Activated T-cell treated with anti-CD3 and anti-CD28 coated beads, Interleukin-2, amount 50 U/mL, for 24 hours (primary cell): ENCODE results near the gene KIF21B.
"Not testable (repeated sequence)": the region's sequence is repeated elsewhere in the genome, so short reads cannot be mapped to it uniquely, and the experiment has no call there.

ENCODE experiments used
- DNase-seq: peaks from one replicate; pipeline ENCODE4 v3.0.0-alpha.2; 2020
- H3K27ac Mint-ChIP-seq: 2 replicates; pipeline ENCODE4 v1.8.0; 2020; ENCODE audit warnings: mild to moderate bottlenecking, mixed read lengths
- H3K27me3 Mint-ChIP-seq: 2 replicates; pipeline ENCODE4 v1.8.0; 2020; ENCODE audit warnings: mixed read lengths
- H3K36me3 Mint-ChIP-seq: 2 replicates; pipeline ENCODE4 v1.8.0; 2020; ENCODE audit warnings: low read depth, mixed read lengths
- H3K4me1 Mint-ChIP-seq: 2 replicates; pipeline ENCODE4 v1.8.0; 2020; ENCODE audit warnings: low read depth, mixed read lengths
- H3K4me3 Mint-ChIP-seq: 2 replicates; pipeline ENCODE4 v1.8.0; 2020; ENCODE audit warnings: mild to moderate bottlenecking, moderate library complexity, mixed read lengths
- H3K9me3 Mint-ChIP-seq: 2 replicates; pipeline ENCODE4 v1.8.0; 2020; ENCODE audit warnings: mixed read lengths

Gene KIF21B

GRCh38 chr1:200949626-200950025 is 73.9 kb downstream of the KIF21B start:
- H3K27me3 Mint-ChIP-seq, result peaks cover 3% of the 10 kb centered on the region
- no peaks in the 10 kb centered on the region for H3K36me3 Mint-ChIP-seq
- no peak for DNase-seq
- peaks cover 7% of the 10 kb centered on the region for H3K9me3 Mint-ChIP-seq
- no peaks in the 10 kb centered on the region for H3K4me1 Mint-ChIP-seq
- H3K4me3 Mint-ChIP-seq, result no peak overlapping the region
- H3K27ac Mint-ChIP-seq, result no peak overlapping the region

DNA sequence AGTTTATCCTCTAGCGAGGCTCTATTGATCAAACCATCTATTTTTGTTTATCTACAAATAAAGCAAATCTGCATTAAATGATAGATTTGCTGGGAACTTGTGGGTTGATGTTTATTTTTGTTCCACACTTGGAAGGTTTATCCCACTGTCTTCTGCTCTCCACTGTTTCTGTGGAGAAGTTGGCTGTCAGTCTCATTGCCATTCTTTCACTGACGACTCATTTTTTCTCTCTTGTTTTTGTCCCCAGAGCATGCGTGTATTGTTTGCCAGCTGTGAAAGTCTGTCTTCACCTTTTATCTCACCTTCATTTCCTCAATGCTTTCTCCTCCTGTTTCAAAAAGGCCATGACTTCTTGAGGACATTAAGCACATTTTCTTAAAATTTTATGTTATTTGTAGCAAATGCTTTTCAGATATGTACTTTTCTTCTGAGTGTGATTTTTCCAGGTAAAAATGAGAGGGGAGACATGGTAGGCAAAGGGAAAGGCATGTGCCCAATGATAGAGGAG is 76.4 kb downstream of the KIF21B start:
- peaks cover 3% of the 10 kb centered on the region for H3K27me3 Mint-ChIP-seq
- no peaks in the 10 kb centered on the region for H3K36me3 Mint-ChIP-seq
- H3K9me3 Mint-ChIP-seq, result peaks cover 7% of the 10 kb centered on the region
- no peak overlapping the region for H3K4me3 Mint-ChIP-seq
- H3K4me1 Mint-ChIP-seq, result no peaks in the 10 kb centered on the region
- no peak for DNase-seq
- no peak overlapping the region for H3K27ac Mint-ChIP-seq

DNA sequence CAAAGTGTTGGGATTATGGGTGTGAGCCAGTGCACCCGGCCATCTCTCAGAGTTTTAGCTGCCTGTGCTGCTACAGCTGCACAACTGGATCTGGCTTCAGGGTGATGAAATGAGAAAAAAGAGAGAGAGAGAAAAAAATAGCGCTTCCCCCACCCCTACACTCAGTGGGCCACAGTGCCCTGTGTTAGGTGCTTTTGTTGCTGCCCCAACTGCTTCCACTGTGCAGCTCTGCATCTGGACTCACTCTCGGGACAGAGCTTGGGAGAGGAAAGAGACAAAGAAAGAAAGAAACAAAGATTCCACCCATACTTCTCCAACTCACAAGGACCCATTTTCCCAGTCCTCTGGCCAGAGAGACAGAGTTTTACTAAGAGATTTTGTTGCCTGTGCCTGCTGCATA is 78.4 kb downstream of the KIF21B start:
- peaks cover 14% of the 10 kb centered on the region for H3K9me3 Mint-ChIP-seq
- H3K4me1 Mint-ChIP-seq, result no peaks in the 10 kb centered on the region
- H3K27ac Mint-ChIP-seq, result no peak overlapping the region
- H3K36me3 Mint-ChIP-seq, result peaks cover 1% of the 10 kb centered on the region
- DNase-seq, result no peak
- H3K27me3 Mint-ChIP-seq, result peaks cover 3% of the 10 kb centered on the region
- no peak overlapping the region for H3K4me3 Mint-ChIP-seq

- H3K27me3 Mint-ChIP-seq, result no peaks in the 10 kb centered on the region
- DNase-seq, result no peak
Observed at GRCh38 chr1:200938955-200939354, 84.6 kb downstream of the KIF21B start.

DNA sequence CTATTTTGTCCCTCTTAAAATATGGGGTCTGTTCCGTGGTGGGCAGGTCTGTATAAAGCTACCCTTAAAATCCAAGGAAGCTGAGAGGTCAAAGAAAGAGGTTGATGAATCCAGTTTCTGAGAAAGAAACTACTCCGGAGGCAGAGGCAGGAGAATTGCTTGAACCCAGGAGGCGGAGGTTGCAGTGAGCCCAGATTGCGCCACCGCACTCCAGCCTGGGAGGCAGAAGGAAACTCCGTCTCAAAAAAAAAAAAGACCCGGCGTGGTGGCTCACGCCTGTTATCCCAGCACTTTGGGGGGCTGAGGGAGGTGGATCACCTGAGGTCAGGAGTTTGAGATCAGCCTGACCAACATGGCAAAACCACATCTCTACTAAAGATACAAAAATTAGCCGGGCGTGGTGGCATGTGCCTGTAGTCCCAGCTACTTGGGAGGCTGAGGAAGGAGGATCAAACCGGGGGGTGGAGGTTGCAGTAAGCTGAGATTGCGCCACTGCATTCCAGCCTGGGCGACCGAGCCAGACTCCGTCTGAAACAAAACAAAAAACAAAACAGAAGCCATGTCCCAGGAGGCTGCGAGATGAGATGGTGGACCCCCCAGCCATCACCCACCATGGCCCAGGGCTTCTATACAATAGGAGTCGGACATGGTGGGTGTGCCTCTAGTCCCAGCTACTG is 88.1 kb downstream of the KIF21B start:
- not testable (repeated sequence) for H3K4me3 Mint-ChIP-seq, H3K27me3 Mint-ChIP-seq, H3K4me1 Mint-ChIP-seq, H3K27ac Mint-ChIP-seq, H3K36me3 Mint-ChIP-seq
- peaks cover 12% of the 10 kb centered on the region for H3K9me3 Mint-ChIP-seq
- DNase-seq, result peak; percentile 5

More at GRCh38 chr1:200938955-200939354, 84.6 kb downstream of the KIF21B start:
- H3K4me1 Mint-ChIP-seq, result peaks cover 3% of the 10 kb centered on the region
- H3K4me3 Mint-ChIP-seq, result no peak overlapping the region
- peaks cover 10% of the 10 kb centered on the region for H3K9me3 Mint-ChIP-seq
- peaks cover 1% of the 10 kb centered on the region for H3K36me3 Mint-ChIP-seq
- no peak overlapping the region for H3K27ac Mint-ChIP-seq

DNA sequence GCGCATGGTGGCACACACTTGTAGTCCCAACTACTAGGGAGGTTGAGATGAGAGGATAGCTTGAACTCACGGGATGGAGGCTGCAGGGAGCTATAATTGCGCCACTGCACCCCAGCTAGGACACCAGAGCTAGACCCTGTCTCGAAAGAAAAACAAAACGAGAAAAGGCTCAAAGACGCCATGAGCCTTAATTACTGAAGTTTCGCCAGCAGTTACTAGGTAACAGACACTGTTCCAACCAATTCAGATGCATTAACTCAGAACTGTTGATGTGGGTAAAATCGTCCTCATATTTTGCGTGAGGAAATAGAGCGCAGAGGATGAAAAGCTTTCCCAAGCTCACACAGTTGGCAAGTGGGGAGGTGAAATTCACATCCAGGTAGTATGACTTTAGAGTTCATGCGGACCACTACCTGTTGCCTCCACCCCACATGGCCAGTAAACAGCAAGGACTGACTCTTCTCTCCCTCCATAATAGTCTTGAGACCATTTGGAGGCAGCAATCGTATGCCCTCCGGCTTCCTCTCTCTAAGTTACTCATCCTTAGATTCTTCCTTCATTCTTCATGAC is 88.8 kb downstream of the KIF21B start:
- peaks cover 3% of the 10 kb centered on the region for H3K4me1 Mint-ChIP-seq
- no peak overlapping the region for H3K4me3 Mint-ChIP-seq
- H3K9me3 Mint-ChIP-seq, result peaks cover 6% of the 10 kb centered on the region
- no peak for DNase-seq
- no peak overlapping the region for H3K27ac Mint-ChIP-seq
- no peaks in the 10 kb centered on the region for H3K36me3 Mint-ChIP-seq
- peaks cover 7% of the 10 kb centered on the region for H3K27me3 Mint-ChIP-seq

DNA sequence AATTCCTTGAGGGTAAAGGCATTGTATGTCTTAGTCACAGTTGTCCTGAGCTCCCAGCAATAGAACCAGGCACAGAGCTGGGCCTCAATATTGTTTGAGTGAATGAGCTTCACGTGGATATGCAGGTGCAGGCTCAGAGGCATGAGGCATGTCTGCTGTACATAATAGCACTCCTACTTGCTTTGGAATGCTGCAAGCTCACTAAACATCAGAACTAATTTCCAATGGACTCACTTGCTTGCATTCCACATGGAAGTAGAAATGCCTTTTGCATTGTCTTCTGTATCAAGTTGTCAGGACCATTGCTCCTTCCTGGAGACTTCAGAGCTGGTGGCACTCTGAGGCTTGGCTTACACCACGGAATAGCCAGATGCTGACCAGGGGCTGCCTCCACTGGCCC is 91.7 kb downstream of the KIF21B start:
- Mint-ChIP-seq H3K27ac (no peak overlapping the region), H3K4me3 (no peak overlapping the region), H3K27me3 (peaks cover 28% of the 10 kb centered on the region), H3K9me3 (peaks cover 6% of the 10 kb centered on the region), H3K4me1 (no peaks in the 10 kb centered on the region), H3K36me3 (no peaks in the 10 kb centered on the region)
- DNase-seq, result no peak

DNA sequence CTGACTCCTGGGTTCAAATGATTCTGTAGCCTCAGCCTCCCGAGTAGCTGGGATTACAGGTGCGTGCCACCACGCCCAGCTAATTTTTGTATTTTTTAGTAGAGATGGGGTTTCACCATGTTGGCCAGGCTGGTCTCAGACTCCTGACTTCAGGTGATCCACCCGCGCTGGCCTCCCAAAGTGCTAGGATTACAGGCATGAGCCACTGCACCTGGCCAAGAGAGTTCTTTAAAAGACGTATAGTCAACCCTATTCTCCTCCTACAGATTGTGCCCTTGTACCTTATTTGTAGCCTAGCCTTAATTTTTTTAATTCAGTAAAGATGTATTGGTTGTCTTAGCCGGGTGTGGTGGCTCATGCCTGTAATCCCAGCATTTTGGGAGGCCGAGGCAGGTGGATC is 93.2 kb downstream of the KIF21B start:
- peaks cover 28% of the 10 kb centered on the region for H3K27me3 Mint-ChIP-seq
- not testable (repeated sequence) for DNase-seq, H3K4me3 Mint-ChIP-seq, H3K9me3 Mint-ChIP-seq, H3K4me1 Mint-ChIP-seq, H3K27ac Mint-ChIP-seq, H3K36me3 Mint-ChIP-seq

DNA sequence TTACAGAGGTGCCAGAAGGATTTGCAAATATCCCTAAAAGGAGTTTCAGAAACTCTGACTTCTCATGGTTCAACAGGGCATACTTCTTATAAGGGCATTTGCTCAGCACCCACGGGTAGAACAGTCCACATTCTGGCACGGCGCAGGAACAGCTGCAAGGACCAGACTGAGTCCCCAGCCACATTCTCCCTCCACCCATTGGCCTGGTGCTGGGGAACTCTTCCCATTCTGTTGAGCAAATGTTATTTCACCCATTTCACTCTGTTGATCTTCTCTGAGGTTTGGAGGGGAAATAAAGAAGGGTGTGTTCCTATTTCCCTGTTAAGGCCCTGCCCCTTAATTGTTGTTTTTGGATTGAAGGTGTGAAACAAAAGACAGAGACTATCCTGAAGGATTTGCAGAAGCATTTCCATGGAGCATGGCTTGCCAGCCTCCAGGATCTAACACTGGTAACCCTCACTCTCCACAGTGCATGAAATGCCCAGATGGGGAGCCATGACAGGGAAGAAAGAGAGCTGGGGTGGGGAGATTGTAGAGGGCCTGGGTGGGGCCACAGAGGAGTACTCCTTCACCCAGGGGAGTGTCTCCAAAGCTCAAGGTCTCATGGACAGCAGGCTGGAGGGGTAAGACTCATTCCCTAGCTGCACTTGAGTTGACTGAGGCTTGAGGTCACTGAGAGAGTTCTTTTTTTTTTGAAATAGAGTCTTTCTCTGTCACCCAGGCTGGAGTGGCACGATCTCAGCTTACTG is 93.8 kb downstream of the KIF21B start:
- Mint-ChIP-seq H3K27me3 (peaks cover 28% of the 10 kb centered on the region), H3K36me3 (no peaks in the 10 kb centered on the region), H3K4me1 (peaks cover 9% of the 10 kb centered on the region), H3K4me3 (no peak overlapping the region), H3K27ac (no peak overlapping the region), H3K9me3 (peaks cover 6% of the 10 kb centered on the region)
- DNase-seq, result no peak

DNA sequence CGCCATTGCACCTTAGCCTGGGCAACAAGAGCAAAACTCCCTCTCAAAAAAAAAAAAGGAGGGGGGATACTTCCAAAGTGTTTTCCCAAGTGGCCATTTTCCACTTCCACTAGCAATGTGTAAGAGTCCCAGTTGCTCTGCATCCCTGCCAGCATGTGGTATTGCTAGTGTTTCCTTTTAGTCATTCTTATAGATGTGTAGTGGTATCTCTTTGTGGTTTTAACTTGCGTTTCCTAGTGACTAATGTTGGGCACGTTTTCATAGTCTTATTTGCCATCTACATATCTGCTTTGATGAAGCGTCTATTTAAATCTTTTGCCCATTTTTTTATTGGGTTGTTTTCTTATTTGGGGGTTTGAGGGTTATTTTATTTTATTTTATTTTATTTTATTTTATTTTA is 97.7 kb downstream of the KIF21B start:
- DNase-seq, result peak; percentile 30
- Mint-ChIP-seq H3K4me1 (peaks cover 9% of the 10 kb centered on the region), H3K27me3 (peaks cover 44% of the 10 kb centered on the region), H3K9me3 (peaks cover under 1% of the 10 kb centered on the region), H3K27ac (no peak overlapping the region), H3K36me3 (no peaks in the 10 kb centered on the region), H3K4me3 (no peak overlapping the region)

DNA sequence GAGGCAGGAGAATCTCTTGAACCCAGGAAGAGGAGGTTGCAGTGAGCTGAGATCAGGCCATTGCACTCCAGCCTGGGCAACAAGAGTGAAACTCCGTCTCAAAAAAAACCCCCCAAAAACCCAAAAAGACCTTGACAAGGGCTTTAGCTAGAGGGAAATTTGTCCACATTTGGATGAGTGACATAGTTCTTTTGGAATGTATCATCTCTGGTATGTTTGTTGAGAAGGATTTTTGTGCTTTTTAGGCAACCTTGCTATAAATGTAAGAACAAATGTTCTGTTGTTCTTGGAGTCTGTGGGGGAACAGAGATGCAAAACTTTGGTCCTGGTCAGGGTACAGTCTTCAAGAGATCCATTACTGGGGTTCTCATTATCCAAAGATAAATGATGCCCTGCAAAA is 99.9 kb downstream of the KIF21B start:
- Mint-ChIP-seq H3K4me1 (peaks cover 9% of the 10 kb centered on the region), H3K4me3 (no peak overlapping the region), H3K27ac (no peak overlapping the region), H3K9me3 (no peaks in the 10 kb centered on the region), H3K27me3 (peaks cover 42% of the 10 kb centered on the region), H3K36me3 (no peaks in the 10 kb centered on the region)
- DNase-seq, result no peak

GRCh38 chr1:200922406-200922805 is 101.1 kb downstream of the KIF21B start:
- peaks cover 34% of the 10 kb centered on the region for H3K27me3 Mint-ChIP-seq
- H3K4me3 Mint-ChIP-seq, result no peak overlapping the region
- no peaks in the 10 kb centered on the region for H3K36me3 Mint-ChIP-seq
- H3K27ac Mint-ChIP-seq, result no peak overlapping the region
- peak; percentile 25 for DNase-seq
- H3K9me3 Mint-ChIP-seq, result no peaks in the 10 kb centered on the region
- H3K4me1 Mint-ChIP-seq, result peaks cover 9% of the 10 kb centered on the region

- no peaks in the 10 kb centered on the region for H3K36me3 Mint-ChIP-seq
- no peak overlapping the region for H3K27ac Mint-ChIP-seq
- peaks cover 31% of the 10 kb centered on the region for H3K27me3 Mint-ChIP-seq
- no peaks in the 10 kb centered on the region for H3K9me3 Mint-ChIP-seq
- no peak overlapping the region for H3K4me3 Mint-ChIP-seq
- peaks cover 9% of the 10 kb centered on the region for H3K4me1 Mint-ChIP-seq
- peak; percentile 23 for DNase-seq
Observed at GRCh38 chr1:200921571-200922110, 101.9 kb downstream of the KIF21B start.
